ENCODE data around the gene FCRL4.

GRCh38 chr1:157523774-157524493 lies 74.0 kb downstream of the FCRL4 start:
- TF ChIP-seq CTCF (IDR thresholded peaks at IDR 0.05) (no peak), EP300 (IDR thresholded peaks at IDR 0.05) (no peak), POLR2A (IDR thresholded peaks at IDR 0.05) (no peak), POLR2AphosphoS5 (IDR thresholded peaks at IDR 0.05) (no peak)
